HG02798 (cell line): ENCODE results near the gene NTNG2.
"Not testable (repeated sequence)": the region's sequence is repeated elsewhere in the genome, so short reads cannot be mapped to it uniquely, and the experiment has no call there.

ENCODE experiments used
- ATAC-seq: cut with Tn5 transposase; IDR thresholded peaks from one replicate; pipeline ENCODE4 v1.9.1; 2021; ENCODE audit warnings: mild to moderate bottlenecking; ENCODE audit not compliant: unreplicated experiment, poor library complexity

NTNG2 gene, protein sequence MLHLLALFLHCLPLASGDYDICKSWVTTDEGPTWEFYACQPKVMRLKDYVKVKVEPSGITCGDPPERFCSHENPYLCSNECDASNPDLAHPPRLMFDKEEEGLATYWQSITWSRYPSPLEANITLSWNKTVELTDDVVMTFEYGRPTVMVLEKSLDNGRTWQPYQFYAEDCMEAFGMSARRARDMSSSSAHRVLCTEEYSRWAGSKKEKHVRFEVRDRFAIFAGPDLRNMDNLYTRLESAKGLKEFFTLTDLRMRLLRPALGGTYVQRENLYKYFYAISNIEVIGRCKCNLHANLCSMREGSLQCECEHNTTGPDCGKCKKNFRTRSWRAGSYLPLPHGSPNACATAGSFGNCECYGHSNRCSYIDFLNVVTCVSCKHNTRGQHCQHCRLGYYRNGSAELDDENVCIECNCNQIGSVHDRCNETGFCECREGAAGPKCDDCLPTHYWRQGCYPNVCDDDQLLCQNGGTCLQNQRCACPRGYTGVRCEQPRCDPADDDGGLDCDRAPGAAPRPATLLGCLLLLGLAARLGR

DNA sequence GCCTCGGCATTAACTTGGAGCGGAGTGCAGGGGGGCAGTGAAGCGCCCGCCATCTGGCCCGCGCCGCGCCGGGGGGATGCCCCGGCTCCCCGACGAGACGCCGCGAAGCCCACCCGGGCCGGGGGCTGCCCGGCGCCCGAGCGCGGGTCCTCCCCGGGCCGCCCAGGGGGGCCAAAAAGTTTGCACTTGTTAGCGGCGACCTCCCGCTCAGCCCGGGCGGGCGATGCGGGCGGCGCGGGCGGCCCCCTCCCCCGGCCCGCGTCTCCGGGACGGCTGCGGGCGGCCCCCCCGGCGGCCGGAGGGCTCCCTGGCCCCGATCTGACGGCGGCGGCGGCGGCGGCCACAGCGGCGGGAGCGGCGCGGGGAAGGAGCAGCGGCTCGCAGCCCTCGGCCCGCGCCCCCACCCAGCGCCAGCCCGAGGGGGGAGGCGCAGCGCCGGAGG lies at the start of gene NTNG2:
TSS of gene NTNG2 (plus strand) at position 316 of the 442 bp plus-strand sequence. CDS start 4,774 bp downstream, outside the sequence.
- no peak for ATAC-seq

DNA sequence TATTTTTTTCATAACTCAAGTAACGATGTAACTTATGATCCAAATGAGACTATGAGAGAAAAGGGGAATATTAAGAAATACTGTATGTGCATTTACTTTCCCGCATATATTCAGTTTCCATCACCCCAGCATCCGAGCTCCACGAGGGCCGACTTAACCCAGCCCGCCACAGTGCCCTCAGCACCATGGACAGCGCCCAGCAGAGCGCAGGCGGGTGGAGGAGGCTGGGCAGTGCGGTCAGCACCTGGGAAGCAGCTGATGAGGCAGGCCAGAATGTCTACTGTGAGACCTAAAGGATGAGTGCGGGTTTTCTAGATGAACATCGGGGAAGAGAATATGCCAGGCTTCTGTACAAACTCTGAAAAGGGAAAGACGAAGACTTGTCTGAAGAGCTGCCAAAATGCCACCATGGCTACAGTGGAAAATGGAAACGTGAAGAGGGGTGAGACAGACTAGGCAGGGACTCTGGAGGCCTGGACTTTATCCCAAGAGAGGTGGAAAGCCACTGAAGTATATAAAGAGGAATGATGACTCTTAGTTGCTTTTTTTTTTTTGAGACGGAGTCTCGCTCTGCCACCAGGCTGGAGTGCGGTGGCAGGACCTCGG lies 47.7 kb upstream of the NTNG2 start:
- ATAC-seq: no peak

DNA sequence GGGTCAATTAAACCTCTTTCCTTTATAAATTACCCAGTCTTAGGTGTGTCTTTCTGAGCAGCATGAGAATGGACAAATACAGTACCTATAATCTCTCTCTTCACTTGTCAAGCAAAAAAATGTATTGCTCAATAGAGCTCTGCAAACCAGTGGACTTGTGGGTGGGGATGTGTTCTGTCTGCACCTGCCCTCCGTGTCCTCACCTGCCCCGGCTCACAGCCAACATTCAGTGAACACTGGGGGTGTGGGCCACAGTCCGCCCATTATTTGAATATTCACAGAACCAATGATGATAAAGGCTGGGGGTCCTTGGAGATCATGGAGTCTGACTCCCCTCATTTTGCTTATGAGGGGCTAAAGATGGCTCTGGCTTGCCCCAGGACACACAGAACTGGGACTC lies 45.3 kb upstream of the NTNG2 start:
- ATAC-seq: no peak

DNA sequence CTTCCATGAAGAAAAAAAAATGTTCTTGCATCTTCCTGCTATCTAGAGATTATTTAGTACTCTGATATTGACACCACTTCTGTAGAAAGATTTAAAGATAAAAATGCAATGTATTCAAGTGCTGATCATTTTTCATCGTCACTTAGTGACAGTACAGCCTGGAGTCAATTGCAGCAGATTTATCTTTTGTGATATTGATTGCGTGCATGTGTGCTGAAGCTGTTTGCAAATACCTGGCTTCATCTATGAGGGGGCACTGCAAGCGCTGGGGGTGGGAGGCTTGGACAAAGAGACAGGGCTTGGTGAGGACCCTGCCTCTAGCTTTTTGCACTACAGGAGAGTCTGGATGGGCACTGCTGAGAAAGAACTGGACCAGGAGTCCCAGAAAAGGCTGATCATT lies 44.2 kb upstream of the NTNG2 start:
- ATAC-seq: no peak

DNA sequence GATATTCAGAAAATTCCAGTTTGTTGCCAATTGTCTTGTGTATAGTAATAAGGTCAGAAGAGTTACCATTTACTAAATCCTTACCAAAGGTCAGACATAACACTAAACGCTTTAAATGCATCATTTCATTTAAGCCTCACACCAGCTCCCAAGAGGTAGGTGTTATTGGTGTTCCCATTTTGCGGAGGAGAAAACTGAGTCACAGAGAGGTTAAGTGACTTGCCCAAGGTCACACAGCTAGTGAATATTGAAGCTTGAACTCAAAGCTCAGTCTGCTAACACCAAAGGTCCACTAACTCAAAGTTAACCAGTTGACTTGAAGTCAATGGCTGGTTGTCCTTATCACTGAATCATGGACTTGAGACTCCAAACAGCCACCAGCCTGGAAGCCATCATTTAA lies 40.8 kb upstream of the NTNG2 start:
- ATAC-seq: no peak

DNA sequence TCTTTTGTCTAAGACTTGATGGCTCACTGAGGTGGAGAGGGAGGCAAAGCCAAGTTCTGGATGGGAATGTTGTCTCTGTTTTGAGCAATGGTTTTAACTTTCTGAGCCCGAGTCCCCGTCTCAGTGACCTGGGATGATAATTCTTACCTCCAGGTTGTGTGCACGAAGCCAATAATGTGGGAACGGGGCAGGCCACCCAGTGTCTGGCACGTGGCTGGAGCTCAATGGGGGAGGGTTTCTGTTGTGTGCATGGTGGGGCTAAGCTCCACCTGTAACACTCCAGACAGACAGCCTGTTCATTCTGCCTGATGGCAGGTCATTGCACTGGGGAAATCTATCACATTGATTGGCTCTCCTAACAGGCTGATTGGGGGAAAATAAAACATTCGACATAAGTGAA lies 37.1 kb upstream of the NTNG2 start:
- no peak for ATAC-seq

DNA sequence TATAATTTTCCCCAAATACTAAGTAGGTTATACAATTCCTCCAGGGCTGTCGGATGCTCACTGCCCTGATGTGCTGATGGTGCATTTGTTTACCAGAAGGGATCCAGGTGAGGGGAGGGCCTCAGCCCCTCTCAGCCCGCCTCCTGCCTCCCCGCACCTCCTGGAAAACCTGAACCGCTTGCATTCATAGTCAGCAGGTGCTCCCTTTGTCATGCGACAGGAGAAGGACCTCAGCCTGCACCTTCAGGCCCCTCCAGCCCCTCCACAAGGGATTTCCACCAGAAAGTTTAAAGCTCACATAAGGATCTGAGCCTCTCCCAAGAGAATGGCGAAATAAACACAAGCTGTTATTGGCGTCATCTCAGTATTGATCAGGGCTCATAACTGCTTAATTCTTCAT lies 36.5 kb upstream of the NTNG2 start:
- no peak for ATAC-seq

DNA sequence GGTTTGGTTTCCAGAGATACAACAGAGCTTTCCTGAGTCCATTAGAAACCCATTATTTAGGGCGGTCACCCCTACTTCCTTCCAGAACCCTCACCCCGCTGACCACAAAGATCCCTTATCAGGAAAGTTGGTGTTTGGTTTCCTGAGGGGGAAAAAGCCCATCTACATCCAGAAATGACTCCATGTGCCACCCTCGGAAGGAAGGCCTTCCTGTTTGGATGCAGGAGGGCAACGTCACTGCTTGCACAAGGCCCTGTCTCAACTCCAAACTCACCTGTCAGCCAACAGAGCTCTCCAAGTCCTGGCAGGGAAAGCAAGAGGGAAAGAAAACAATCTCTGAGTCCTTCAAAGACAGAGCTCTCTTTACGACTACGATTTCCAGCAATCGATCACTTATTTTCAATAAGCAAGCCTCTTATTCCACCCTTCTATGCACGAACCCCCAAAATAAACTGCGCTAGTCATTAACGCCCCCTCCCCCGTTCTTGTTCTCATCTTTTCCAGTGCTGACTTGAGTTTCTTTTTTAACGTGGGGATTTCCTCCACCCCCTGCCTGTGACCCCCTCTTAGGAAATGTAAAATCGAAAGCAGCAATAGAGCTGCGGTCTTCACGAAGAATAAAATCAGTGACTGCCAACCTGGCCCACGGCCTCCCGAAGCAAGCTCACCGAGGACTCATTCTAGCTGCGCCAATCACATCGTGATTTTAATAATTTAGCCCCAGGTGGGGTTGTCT lies 35.7 kb upstream of the NTNG2 start:
- ATAC-seq: no peak

DNA sequence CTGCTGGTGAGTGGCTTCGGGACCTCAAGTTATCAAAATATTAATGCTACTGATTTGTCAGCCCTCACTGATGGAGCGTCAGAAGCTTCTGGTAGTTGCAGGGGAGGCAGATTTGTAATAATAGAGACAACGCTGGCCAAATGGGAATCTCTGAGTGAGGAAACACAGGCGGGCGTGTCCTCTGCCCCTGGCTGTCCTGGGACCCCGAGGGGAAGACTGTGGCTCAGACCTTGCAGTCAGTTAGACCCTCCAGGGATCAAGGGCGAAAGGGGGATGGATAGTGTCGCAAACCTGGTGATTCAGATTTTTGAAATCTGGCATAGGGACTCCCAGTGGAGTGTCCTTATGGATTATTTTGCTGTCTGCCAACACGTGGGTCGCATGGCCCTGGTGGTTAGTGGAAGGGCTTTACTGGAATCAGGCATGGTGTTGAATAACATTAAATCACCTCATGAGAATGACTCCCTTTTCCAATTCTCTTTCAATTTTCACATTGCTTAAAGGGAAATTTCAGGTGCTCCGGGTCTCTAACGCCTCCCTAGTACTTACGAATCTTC lies 35.1 kb upstream of the NTNG2 start:
- ATAC-seq: no peak

DNA sequence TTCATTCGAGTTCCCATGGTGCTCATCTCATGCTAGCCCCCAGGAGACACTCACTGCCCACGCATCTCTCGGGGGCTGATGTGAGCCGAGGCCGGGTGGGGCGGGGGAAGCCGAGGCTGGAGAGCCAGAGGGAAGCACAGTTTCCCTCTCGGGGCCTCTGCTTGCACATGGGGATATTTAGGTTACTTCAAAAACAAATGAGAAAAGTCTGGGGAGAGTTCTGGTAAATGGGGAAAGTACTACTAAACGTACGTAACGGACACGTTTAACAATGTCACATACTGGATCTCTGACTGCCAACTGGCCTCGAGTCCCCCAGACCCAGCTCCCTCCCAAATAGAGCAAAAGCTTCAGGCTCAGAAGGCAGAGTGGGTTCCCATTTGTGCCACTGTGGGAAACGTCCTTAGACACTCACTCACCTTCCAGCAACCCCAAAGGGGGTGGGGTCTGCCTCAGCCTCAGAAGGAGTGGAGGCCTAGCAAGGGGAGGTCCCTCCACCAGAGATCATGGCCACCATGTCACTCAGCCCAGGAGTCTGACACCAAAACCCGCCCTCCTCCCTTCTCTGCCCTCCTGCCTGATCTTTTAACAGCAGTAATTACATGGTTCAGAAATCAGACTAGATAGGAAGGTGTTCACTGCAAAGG lies 33.8 kb upstream of the NTNG2 start:
- no peak for ATAC-seq

DNA sequence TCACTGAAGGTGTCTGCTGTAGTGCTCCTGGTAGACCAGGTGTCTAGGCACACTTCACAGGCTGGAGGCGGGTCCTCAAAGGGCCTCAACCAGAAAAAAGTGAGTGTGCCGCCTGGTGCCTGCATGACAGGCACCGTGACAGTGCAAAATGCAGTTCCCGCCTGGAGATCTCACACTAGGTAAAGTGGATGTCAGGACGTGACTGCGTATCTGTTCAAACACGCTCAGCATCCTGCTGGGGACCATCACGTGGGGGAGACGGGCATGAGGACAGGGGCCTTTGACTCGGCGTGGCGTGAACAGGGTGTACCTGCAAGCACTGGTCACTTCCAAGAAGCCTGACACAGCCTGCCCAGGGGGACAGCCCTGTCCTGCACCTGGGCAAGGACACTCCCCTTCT lies 32.3 kb upstream of the NTNG2 start:
- no peak for ATAC-seq

DNA sequence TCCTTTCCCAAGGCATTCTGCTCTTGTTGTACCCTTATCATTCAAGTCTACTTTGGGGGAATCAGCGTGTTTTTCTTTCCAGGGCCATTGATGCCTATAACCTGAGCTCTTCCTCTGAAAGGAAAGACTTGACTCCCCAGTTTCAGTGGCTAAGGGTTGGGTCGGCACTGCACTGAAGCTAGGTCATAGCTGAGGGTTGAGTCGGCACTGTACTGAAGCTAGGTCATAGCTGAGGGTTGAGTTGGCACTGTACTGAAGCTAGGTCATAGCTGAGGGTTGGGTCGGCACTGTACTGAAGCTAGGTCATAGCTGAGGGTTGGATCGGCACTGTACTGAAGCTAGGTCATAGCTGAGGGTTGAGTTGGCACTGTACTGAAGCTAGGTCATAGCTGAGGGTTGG lies 27.8 kb upstream of the NTNG2 start:
- not testable (repeated sequence) for ATAC-seq

DNA sequence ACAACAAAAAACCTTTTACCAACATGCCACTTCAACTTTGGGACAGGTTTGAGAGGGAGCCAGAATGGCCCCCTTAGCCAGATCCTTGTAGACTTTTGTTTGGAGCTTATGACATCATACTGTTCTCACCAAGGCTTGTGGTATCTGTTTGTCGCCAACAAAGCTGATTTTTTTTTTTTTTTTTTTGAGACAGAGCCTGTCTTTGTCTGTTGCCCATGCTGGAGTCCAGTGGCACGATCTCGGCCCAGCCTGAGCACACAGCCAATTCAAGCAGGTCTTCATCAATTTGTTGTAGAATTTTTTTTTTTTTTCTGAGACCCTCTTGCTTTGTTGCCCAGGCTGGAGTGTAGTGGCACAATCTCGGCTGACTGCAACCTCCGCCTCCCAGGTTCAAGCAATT lies 26.4 kb upstream of the NTNG2 start:
- ATAC-seq: no peak

DNA sequence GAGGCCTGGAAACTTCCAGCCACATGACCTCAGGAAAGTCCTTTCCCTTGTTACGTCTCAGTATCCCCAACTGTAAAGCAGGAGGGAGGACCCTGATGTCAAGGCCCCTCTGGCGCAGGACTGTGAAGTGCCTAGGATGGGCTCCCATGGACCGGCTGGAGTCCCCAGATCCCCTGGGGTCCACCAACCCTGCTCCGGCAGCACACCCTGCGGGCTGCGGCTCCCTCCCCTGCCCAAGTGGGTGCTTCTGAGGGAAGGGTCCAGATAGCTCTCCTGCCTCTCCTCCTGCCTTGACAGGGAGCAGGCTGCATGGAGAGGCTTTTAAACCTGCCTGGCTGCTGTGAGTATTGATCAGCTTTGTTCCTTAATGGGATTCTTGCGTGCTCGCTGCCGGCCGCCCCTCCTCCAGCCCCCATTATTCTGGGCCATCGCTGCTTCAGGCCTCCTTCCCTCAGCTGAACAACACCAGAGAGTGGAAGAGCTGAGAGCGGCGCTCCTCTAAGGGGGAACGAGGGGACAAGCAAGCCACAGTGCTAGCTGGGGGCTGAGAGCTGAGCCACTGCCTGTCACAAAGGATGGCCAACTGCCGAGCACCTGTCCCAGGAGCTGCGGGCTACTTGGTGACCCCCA lies 25.6 kb upstream of the NTNG2 start:
- ATAC-seq: no peak

DNA sequence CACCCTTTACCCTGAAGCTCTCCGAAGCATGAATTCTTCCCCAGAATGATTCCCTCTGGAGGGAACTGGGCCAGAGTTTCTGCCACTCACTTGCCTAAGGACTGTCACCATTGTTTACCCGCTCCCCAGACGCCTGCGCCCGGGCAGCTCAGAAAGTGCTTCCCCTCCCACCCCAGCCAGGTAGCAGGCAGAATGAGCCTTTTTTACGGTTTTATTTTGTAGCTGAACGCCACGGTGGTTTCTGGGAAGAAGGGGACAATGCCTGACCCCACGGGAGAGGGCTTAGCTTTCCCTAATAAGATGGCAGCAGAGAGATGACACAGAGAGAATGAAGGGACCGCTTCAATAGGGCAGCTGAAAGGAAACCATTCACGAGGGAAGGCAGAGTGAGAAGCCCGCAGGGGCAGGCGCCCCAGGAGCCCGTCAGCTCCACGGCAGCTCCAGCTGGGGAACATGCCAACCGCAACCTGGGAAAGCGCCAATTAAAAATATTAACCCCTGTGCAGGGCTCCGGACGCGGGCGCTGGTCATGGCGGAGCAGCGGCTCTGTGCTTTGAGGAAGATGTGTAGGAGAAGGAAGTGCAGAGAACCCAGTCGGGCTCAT lies 20.4 kb upstream of the NTNG2 start:
- ATAC-seq: no peak

DNA sequence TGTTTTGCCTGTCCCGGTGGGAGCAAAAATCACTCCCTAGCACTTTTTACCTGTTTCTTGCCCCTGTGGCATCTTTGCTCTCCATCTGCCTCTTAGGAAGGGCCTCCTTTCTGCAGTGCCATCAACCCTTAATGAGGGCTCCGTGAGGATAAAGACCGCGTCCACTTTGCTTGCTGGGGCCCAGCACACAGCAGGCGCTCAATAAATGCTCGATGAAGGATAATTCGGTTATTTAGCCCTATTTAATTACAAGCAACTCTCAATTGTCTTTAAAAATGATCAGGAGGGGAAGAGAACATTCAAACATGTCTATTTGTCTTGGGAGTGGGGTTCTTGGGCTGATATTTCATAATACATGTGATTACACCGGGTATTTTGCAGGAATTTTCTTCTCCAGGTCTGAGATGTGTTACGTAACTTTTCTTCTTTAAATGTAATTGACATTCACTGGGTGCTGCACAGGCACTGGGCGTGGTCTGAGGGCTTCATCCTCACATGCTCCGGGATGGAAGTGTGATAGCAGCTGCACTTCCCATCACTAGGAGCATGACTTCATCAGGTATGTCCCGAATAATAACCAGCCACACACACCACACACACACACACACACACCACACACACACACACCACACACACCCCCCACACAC lies 19.8 kb upstream of the NTNG2 start:
- ATAC-seq: no peak

DNA sequence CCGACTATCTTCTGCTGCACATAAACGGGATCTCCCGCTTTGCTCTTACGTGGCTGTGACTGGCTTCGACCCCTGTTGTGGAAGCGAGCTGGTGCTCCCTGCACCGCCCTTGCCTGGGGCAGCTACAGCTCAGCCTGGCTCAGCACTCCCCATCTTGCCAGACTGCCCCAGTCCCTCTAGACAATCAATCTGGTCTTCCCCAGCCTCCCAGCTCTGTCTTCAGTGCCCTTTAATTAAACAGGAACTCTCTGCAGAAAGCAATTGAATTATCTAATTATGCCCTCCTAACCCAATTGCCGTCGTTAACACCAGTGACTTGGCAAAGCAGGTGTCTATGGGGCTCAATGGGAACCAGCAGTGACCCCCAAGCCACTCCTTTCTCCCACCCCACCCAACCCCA lies 18.9 kb upstream of the NTNG2 start:
- ATAC-seq: no peak

DNA sequence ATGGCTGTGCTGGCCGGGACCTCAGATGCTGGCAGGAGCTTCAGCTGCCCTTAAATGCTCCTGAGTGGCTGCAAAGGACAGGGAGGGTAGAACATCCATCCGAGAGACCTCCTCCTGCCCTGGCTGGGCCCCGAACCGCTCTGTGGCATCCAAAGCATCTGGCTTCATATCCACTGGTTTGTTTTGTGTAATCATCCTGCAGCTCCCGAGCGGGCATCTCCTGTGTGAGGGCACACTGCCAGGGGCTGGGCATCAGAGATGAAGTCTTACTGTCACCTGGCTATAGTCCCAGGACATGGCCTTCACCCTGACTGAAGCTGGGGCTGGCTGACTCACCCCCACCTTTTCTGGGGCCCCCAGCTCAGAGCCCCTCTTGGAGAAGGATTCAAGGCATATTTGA lies 18.5 kb upstream of the NTNG2 start:
- ATAC-seq: no peak
